ENCODE results near the gene MRPL37. TPM values are rescaled to one million over a fixed set of nuclear protein-coding genes. Genes with fewer than 3 reads are reported as not detected.

MRPL37 gene
- total and polyA plus RNA-seq, 2 donors (not counting 3 experiments of a cell fraction or from before 2014, with no cell fraction given) = 45.0 to 109 TPM

DNA sequence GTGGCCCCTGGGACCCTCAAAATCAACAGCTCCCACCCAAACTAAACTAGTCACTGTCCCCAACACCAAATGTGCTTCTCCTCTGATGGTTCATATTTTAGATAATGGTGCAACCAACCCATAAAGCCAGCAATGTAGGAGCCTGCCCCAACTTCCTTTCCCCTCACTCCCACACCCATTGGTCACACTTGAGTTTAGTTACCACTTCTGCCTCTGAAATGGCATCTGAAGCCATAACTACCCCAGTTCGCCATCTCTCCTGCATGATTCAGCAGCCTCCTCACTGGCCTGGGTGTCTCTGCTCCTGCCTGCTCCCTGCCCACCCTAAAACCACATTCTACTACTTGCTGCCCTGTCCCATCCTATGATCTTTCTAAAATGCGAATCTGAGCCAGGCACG is 43.8 kb upstream of the MRPL37 start:
- intact Hi-C loops (cut with micrococcal nuclease) (no loop called here), dilution Hi-C loops (cut with MboI; ENCODE audit: extremely low pct_ligation_motif_present, low sequenced_read_pairs) (no loop called here)
- Histone ChIP-seq H3K27me3 (ENCODE audit: control insufficient read depth in 2 of 2, insufficient read depth in 2 of 2, low read length in 2 of 2) (peaks cover 0 to 3% of the 10 kb centered on the region in 2 experiments), H3K4me1 (ENCODE audit: control insufficient read depth, extremely low read depth, insufficient read depth, low read length) (no peaks in the 10 kb centered on the region), H3K79me2 (ENCODE audit: control insufficient read depth, insufficient read depth, low read length) (no peaks in the 10 kb centered on the region), H2AFZ (ENCODE audit: low read depth, low read length) (no peak overlapping the region), H3K4me3 (replicated peaks in 1 of 3; ENCODE audit: insufficient read depth in 1 of 3, low read depth in 1 of 3, low read length in 3 of 3) (no peak overlapping the region), H3K9me3 (replicated peaks; ENCODE audit: control insufficient read depth, insufficient read depth, low read length) (no peaks in the 10 kb centered on the region), H4K20me1 (replicated peaks; ENCODE audit: control insufficient read depth, extremely low read depth, insufficient read depth, low read length) (no peaks in the 10 kb centered on the region), H3K4me2 (ENCODE audit: insufficient read depth, low read length) (no peak overlapping the region), H3K9me1 (replicated peaks; ENCODE audit: control insufficient read depth, extremely low read depth, insufficient read depth, low read length) (no peaks in the 10 kb centered on the region), H3K27ac (ENCODE audit: insufficient read depth, low read depth, low read length) (no peak overlapping the region), H3K36me3 (ENCODE audit: control insufficient read depth in 2 of 2, extremely low read depth in 1 of 2, insufficient read depth in 2 of 2, low read length in 2 of 2) (no peaks in the 10 kb centered on the region), H3K9ac (replicated peaks; ENCODE audit: extremely low read depth, insufficient read depth, low read length) (no peak overlapping the region)
- POLR2A ChIA-PET = no interaction called here
- no peak for TF ChIP-seq FOS (IDR thresholded peaks at IDR 0.05; ENCODE audit: borderline replicate concordance, insufficient read depth, low read length)
- no peak for TF ChIP-seq POLR2AphosphoS5 (IDR thresholded peaks at IDR 0.05; ENCODE audit: insufficient read depth, low read depth, low read length)
- no peak for TF ChIP-seq POLR2A (IDR thresholded peaks at IDR 0.05; ENCODE audit: low read depth, low read length)
- TF ChIP-seq CTCF (IDR thresholded peaks at IDR 0.05; ENCODE audit: extremely low read depth in 1 of 2, insufficient read depth in 1 of 2, low read depth in 1 of 2, low read length in 2 of 2) = no peak
- TF ChIP-seq, protein P1, sequence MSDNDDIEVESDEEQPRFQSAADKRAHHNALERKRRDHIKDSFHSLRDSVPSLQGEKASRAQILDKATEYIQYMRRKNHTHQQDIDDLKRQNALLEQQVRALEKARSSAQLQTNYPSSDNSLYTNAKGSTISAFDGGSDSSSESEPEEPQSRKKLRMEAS (IDR thresholded peaks at IDR 0.05; ENCODE audit: insufficient read depth, insufficient read length) = no peak
- TF ChIP-seq MYC (IDR thresholded peaks at IDR 0.05; ENCODE audit: low read depth, low read length) = no peak
- TF ChIP-seq EZH2 (IDR thresholded peaks at IDR 0.05; ENCODE audit: borderline replicate concordance, low read depth, low read length, severe bottlenecking) = no peak
- TF ChIP-seq JUN (IDR thresholded peaks at IDR 0.05; ENCODE audit: borderline replicate concordance, insufficient read depth, insufficient read length, low read depth) = no peak
- no peak for TF ChIP-seq GATA2 (IDR thresholded peaks at IDR 0.05; ENCODE audit: insufficient read depth, insufficient read length, low read depth, low read length)
- DNase-seq (ENCODE audit: low read depth, low spot score) (no peak), FAIRE-seq (no peak)
- CTCF ChIA-PET = no interaction called here
- BruUV-seq (replicated peaks) = no TSS peak

All from endothelial cell of umbilical vein (primary cell).